GM19463 (cell line): ENCODE results near the gene PRIMA1.

Experiments used
- ATAC-seq: cut with Tn5 transposase; IDR thresholded peaks from one replicate; pipeline ENCODE4 v1.9.1; 2021; ENCODE audit warnings: mild to moderate bottlenecking, moderate library complexity; ENCODE audit not compliant: unreplicated experiment

The PRIMA1 gene

GRCh38 chr14:93759719-93760307 lies 28.5 kb downstream of the PRIMA1 start:
- ATAC-seq, result no peak

DNA sequence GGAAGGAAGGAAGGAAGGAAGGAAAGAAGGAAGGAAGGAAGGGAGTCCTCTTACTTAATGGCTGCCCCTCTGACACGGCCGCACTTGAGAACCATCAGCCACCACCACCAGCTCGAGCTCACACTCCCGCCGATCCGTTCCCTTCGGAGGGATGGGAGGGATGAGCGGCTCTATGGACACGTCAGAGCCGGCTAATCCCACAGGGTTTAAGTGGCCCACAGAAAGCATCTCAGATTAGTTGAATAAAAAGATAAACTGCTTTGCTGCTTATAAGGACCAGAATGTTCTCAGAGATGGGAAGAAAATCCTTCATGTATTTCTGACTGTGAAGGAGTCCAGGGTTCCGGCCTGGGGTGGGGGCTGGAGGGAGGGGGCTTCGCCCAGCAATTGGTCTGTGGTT lies 31.1 kb downstream of the PRIMA1 start:
- no peak for ATAC-seq

DNA sequence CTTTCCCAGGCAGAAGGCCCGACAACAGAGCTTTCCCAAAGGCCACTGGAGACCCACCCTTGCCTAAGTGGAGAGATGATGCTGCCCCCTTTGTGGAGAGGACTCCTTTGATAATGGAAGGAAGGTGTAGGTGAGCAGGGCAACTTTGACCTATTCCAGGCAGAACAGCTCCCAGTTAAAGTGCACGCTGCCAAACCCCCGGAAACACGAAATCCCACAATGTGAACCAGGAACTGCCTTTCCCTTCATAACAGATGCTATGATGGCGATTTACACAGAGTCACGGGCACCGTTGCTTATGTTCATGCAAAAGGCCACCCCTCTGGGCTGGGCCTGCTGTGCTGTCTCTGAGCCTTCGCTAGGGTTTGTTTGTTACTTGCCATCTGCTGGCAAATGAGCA lies 34.6 kb downstream of the PRIMA1 start:
- no peak for ATAC-seq

- ATAC-seq, result no peak
These were observed 35.2 kb downstream of the PRIMA1 start for GRCh38 chr14:93752980-93753561.

GRCh38 chr14:93751946-93752655 lies 36.2 kb downstream of the PRIMA1 start:
- ATAC-seq, result no peak

DNA sequence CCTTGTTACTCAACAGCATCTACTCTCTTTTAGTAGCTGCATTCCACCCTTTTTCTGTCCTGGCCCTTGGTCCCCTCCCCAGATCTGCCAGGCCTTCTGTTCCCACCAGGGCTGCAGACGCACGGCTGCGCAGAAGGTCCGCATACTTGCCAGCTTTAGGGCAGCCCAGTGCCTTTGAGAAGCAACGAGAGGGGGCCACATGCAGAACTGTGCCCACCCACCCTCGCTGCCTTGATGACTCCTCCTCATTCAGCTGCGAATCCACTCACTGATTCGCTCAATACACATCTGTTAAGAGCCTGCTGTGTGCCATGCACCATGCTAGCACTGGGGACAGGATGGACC lies 39.2 kb downstream of the PRIMA1 start:
- ATAC-seq, result no peak

- ATAC-seq, result no peak
These were observed 39.8 kb downstream of the PRIMA1 start for GRCh38 chr14:93748208-93749075.

DNA sequence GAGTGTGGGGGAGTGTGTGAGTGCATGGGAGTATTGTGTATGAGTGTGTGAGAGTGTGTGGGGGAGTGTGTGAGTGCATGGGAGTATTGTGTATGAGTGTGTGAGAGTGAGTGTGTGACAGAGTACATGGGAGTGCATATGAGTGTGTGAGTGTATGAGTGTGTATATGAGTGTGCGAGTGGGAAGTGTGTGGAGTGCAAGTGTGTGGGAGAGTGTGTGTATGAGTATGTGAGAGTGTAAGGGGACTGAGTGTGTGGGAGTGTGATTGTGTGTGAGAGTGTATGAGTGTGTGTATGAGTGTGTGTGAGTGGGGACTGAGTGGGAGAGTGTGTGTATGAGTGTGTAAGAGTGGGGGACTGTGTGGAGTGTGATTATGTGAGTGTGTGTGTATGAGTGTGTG lies 40.7 kb downstream of the PRIMA1 start:
- no peak for ATAC-seq

DNA sequence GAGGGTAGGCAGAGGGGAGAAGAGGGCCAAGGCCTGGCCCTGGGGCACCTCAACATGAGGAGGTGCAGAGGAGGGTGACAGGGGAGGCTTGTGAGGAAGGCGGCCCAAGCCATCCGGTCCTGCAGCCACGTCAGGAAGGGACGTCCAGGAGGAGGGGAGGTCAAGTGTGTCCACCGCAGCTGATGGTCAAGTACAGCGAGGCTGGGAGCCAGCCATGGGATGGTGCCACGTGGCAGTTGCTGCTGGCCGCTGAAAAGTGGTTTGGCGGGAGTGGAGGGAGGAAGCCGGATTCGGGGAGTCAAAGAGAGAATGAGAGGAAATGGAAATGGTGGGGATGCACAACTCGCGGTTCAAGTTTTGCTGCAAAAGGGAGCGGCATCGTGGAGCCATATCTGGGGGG lies 41.2 kb downstream of the PRIMA1 start:
- ATAC-seq, result no peak

DNA sequence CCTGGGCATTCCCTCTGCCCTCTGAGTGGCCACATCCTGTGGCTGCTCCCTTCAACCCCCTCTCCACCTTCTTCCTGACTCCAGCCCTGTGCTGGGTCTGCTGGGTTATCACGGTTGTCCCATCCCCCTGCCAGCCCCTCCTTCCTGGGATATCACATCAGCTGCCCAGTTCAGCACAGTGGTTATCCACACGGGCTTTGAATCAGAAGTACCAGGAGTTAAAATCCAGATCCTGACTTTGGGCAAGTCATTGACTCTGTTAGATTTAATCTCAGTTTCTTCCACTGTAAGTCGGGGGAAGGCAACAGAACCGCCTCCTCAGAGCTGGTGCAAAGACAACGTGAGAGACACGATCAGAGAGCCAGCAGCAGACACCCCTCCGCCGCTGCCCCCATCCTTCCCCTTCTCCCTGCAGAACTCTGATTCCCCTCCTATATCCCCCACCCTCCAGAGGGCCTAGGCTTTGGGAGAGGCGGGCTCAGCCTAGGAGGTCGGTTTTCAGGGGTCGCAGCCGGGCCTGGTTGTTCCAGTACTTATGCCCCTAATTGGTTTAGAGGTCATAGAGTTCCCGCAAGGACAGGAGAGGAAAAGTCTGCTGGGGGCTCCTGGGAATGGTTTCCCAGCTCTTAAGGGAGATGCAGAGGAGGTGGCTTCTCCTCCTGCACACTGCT lies 42.5 kb downstream of the PRIMA1 start:
- ATAC-seq, result no peak

- ATAC-seq, result no peak
These were observed 43.4 kb downstream of the PRIMA1 start for GRCh38 chr14:93744876-93745275.

DNA sequence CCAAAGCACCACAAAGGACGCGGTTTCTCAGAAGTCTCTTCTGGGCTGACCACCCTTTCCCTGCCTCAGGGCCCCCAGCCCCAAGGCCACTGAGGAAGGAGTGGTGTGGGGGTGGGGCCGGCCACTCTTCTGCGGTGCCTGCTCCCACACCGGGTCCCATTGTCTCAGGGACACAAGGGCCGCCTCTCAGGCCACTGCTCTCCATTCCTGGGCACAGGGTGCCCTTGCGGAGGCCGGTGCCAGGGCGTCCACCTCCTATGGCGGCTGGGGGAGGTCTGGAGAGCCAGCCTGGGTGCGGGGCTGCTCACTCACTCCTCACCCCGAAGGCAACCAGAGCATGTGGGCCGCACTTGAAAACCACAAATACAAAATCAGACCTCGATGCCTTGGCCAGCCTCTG lies 44.1 kb downstream of the PRIMA1 start:
- ATAC-seq, result no peak

DNA sequence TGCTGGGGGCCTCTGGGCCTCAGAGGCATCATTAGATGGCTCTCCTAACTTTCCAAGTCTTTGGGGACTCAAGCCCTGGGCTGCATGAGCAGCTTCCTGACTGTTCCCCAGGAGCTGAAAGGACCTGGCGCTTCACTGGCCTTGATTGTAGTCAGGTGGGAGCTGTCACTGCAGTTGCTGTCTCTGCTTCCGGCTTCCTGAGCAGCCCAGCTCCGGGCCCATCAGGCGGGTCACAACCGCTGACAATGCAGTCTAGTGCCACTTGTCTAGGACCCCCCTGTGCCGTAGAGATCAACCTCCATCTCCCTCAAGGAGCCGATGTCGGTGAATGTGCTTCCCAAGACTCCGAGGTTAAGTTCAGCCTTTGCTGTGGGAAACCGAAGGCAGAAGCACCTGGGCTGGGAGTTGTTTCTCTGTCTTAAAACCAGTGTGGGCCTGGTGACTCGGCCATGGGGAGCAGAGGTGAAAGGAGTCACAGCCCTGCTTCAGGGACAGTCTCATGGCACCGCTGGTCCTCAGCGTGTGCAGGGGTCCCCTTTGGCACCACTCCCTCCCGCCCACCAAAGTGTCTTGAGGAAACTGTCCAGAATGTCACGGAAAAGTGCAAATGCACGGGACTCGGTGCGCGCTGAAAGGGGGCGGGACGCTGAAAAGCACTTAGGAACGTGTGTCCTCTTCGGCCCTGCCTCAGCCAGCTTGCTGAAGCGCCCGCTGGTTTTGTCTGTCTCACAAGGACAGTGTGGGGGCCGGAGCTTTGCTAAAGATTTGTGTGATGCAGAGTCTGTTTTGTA lies 44.8 kb downstream of the PRIMA1 start:
- ATAC-seq, result no peak

GRCh38 chr14:93742761-93743160 lies 45.5 kb downstream of the PRIMA1 start:
- no peak for ATAC-seq

DNA sequence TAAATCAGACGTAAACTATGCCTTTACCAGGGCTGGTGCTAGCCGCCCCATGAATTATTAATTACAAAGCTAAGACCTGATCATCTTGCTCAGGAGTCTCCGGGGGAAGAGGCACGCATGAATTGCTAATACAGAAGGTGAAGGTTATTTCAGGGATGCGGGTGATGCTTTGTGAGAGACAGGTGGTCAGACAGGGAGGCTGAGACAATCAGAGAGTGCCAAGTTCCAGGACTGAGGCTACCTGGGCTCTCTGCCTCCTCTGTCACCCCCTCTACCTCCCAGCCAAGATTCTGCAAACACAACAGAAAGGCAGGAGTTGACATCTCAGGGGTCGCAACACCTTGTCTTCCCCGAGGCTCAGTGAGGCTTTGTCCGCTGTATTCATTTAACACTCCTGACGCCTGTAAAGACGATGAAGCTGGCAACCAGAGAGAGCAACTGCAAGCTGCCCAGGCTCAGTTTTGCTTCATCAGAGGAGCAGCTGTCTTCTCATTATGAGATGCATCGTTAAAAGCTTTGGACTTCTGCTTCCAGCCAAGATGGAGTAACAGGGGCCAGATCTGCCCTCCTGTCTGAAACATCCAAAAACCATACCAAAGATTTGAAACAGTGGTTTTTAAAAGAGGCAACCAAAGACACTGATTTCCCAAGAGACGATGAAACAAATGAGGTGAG lies 46.6 kb downstream of the PRIMA1 start:
- ATAC-seq, result no peak

- ATAC-seq, result no peak
These were observed 50.7 kb downstream of the PRIMA1 start for GRCh38 chr14:93737634-93738033.

- no peak for ATAC-seq
These were observed 51.8 kb downstream of the PRIMA1 start for GRCh38 chr14:93736378-93737014.

- no peak for ATAC-seq
These were observed 53.1 kb downstream of the PRIMA1 start for GRCh38 chr14:93735206-93735605.

GRCh38 chr14:93734086-93734822 lies 54.0 kb downstream of the PRIMA1 start:
- no peak for ATAC-seq
